T-helper 2 cell (primary cell): ENCODE data around the gene FBXW5.
A peak's percentile ranks its signal among the peaks of the same experiment; 100 is the strongest.

ENCODE experiments used
- DNase-seq, 5 experiments: peaks; one replicate each; pipeline versions ENCODE4 v3.0.0 to v3.0.0-alpha.2; 2012 to 2022

FBXW5 gene

DNA sequence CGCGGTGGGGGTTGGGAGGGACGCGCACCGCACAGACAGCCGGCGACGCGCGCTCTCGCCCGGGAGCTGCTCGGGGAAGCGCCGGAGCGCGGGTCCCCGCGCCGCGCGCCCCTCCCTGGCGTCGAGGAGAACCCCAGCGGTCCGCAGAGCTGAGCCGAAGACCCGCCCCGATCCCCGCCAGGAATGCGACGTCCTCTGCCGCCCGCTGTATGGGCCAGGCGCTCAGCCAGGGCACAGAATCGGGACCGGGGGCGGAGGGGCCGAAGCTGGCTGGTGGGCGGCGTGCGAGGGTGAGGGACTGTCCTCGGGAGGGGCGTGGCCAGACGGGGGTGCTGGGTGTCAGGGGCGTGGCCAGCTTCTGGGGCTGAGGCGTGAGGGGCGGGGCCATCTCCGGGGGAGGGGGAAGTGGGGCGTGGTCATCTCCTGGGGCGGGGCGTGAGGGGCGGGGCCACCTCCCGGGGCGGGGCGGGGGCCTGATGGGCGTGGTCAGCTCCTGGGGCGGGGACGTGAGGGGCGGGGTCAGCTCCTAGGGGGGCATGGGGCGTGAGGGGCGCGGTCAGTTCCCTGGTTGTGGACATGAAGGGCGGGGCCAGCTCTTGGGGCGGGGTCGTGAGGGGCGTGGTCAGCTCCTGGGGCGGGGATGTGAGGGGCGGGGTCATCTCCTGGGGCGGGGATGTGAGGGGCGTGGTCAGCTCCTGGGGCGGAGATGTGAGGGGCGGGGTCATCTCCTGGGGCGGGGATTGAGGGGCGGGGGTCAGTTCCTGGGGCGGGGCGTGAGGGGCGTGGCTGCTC lies 33.7 kb upstream of the FBXW5 start:
- DNase-seq, result peak; percentile 45 to 75 (median 70)

DNA sequence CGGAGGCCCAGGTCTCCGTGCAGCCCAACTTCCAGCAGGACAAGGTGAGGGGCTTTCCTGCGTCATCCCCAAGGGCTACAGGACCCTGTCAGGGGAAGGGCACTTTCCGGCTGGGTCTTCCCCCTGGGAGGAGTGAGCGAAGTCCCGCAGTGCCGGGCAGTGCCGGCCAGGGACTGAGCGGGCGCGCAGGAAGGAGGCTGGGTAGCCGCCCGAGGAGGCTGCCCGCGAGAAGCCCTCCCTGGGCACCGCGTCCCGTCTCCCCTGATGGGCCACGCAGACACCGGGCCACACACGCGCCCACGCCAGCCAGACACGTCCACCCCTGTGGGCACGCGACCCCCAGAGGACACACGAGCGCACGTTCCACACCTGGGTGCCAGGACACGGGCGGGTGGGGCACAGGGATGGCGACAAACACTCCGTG lies 33.1 kb upstream of the FBXW5 start:
- DNase-seq, result no peak

DNA sequence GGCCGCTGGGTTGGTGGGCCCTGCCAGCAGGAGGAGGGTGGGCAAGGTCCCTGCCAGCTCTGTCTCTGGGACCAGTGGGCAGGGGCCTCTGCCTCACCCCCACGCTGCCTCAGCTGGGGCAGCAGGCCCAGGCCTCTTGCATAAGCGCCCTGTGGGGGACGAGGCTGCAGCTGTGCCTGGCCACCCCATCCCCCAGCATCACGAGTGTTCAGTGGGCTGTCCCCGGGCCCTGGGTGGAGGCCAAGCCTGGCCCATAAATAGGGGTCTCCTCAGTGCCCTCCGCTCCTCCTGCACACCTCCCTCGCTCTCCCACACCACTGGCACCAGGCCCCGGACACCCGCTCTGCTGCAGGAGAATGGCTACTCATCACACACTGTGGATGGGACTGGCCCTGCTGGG lies 32.7 kb upstream of the FBXW5 start, which contains the start of gene PTGDS:
Gene PTGDS (plus strand): TSS at position 282 of the 400 bp plus-strand sequence. CDS start 75 bp downstream, at position 357.
- DNase-seq, result no peak

DNA sequence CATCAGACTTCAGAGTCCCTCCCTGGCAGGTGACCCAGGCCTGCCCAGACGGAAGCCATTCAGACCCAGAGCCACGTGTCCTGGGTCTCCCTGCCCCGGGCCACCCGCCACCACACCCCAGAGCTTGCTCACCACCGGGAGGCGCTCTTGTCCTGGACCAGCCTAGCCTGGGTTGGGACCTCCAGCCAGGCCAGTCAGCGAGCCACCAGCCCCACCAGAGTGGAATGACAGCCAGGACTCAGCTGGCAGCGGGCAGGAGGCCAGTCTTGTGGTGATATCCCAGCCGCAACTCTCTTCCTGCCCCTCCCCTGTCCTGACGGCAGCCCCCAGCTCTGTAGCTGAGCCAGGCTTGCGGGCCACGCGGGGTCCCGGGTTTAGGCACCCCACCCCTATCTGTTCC lies 31.1 kb upstream of the FBXW5 start:
- DNase-seq, result peak in 1 of 5 experiments; percentile 19

DNA sequence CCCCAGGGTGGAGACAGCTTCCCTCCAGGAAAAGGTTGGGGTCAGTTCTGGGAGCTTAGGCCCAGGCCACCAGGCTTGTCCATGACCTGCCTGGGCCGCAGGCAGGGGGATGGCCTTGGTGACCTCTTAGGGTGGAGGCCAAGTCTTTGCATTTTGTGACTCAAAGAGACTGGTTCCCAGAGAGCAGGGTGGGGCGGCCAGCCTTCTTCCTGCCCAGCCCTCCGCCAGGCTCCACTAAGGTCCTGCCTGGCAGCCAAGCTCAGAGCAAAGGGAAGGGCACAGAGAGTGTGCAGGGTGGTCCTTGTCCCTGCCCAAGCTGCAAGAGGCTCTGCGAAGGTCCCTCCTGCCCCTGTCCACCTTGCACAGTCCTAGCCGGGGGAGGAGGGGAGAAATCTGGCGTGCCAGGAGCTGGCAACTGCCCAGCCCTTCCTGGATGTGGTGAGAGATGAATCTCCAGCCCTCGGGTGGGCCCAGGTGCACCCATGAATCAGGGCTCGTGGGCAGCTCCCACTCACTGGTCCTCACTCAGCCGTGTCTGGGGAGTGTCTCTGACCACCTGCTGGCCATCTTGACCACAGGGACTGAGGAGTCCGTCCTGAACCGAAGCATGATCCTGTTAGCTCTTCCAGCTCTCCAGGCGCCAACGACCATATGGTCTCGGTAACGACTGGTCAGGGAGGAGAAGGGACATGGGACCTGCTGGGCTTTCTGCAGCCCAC lies 30.4 kb upstream of the FBXW5 start:
- peak in 1 of 5 experiments; percentile 23 for DNase-seq

DNA sequence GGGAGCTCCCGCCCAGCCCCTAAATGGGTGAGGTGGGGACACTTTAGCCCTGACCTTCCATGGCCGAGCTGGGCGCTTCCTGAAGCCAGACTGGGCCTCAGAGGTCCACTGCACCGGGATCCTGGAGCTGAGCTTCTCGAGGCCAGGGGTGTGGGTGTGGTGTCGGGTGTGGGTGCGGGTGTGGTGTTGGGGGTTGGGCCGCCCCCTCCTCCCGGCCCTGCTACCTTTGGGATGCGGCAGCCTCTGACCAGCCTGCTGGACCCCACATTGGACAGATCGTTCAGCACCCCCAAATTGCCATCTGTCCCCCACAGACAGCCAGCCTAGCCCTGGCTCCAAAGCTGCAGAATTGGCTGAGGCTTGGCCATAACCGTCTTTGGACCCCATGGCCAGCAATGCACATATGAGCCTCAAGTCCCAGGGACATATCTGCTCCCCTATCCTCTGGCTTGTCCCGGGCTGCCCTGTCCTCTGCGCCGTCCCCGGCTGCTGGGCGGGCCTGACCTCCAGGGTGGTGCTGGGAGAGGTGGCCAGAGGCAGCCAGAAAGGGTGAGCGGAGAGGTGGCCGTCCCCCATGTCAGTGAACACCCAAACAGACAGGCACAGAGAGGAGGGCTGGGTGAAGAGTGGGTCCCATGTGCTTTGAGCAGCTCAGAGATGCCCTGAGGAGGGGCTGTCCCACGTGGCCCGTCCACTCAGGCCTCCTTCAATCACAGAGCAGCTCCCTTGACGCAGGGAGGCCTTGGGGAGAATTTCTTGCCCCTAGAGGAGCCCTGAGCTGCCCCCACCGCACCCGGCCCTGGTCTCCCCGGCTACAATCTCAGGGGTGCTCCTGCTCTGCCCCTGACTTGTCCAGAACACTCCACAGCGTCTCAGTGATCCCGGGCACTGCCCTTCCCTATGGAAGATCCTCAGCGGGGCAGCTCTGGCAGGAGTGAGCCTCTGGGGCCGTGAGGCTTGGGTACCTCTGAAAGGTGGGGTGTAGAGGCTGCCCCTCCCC lies 29.4 kb upstream of the FBXW5 start:
- DNase-seq, result no peak

DNA sequence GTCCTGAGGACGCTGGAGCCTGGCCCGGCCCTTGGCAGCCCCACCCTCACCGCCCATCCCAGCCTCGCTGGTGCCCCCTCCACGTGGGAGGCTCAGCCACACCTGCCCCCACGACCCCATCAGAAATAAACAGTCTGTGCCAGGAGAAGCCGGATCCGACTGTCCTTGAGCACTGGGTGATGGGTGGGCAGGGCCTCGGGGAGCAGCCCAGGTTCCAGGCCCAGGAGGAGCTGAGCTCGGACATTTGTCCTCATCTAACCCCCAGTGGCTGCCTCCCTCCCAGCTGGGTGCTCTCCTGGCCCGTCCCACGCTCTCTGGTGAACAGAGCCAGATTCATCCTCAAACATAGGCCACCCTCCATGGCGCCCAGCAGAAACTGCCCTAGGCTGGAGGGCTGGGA lies 28.2 kb upstream of the FBXW5 start:
- no peak for DNase-seq

DNA sequence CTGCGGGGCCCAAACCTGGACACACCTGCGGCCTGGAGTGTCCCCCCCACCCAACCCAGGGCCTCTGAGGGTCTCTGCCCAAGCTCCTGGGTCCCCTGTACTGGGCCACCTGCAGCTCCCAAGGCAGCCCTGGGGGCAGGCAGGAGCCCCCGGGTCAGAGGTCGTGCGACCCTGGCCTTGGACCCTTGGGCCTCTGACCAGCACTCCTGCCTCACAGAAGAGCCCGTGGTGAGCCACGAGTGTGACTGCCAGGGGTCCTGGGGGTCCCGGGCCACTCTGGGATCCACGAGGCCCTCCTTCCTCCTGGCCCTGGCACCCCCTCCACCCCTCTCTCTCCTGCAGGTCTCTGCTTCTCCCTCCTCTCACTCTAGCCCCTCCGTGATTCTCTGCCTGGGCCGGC lies 27.8 kb upstream of the FBXW5 start:
- DNase-seq, result no peak

DNA sequence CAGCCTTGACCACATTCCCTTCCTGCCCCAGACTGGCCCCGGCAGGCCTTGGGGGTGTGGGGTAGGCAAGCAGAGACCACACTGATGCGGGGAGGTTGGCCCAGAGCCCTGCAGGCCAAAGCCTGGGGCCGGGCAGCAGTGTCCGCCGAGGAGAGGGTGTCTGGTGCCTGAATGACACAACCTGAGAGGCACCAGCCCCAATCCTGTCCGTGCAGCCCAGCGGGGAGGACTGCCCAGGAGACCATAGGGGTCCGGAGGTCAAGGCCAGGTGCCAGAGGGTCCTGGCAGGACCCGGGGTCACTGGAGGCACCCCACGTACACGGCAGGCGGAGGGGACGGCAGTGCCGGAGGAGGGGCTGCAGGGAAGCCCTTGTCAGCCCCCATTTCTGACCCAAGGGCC lies 27.2 kb upstream of the FBXW5 start:
- no peak for DNase-seq

DNA sequence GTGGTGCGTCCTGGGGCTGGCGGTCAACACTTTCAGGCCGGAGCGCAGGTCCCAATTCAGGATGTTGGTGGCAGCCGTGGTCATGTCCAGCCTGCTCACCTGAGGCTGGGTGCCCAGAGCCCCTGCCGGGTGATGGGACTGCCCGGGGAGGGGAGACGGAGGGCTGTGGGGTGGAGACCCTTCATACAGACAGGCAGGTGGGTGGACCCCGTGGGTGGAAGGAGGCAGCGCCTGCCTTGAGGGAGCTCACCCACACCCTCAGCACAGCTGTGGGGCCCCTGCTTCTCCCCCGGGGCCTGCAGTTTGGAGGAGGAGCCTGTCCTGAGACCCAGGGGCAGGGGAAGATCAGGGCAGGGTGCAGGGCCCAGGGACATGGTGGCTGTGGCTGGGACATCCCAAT lies 25.8 kb upstream of the FBXW5 start:
- no peak for DNase-seq

DNA sequence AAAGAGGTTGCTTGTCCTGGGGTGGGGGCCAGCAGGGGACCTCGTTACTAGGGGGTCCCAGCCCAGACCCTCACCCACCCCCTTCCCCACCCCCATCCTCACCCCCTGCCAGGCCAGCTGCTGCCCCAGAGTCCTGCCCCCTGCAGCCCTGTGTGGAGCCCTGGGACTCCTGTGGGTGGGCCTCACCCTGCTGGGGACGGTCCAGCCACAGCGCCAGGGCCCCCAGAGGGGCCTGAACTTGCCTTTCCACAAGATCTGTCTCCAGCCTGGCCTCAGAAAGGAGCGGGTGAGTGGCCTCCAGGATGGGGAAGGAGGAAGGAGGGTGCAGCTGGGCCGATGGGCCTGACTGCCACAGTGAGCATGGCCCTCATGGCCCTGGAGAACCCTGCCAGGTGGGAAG lies 25.2 kb upstream of the FBXW5 start:
- no peak for DNase-seq

DNA sequence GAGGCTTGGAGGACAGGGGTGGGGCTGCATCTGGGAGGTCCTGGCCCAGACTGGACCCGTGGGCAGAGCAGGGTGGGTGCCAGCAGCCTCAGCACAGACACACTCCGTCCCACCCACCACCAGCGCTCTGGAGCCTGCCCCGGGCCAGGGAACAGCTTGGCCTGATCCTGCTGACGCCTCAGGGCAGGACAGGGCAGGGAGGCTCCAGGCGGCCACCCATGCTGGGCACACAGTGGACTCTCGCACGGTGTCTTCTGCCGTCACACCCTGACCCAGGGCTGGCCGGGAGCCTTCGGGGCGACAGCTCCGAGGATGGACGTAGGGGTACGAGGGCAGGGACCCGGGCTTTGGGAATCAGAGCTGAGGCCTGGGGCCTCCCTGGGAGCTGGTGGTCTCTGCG lies 24.6 kb upstream of the FBXW5 start:
- no peak for DNase-seq

DNA sequence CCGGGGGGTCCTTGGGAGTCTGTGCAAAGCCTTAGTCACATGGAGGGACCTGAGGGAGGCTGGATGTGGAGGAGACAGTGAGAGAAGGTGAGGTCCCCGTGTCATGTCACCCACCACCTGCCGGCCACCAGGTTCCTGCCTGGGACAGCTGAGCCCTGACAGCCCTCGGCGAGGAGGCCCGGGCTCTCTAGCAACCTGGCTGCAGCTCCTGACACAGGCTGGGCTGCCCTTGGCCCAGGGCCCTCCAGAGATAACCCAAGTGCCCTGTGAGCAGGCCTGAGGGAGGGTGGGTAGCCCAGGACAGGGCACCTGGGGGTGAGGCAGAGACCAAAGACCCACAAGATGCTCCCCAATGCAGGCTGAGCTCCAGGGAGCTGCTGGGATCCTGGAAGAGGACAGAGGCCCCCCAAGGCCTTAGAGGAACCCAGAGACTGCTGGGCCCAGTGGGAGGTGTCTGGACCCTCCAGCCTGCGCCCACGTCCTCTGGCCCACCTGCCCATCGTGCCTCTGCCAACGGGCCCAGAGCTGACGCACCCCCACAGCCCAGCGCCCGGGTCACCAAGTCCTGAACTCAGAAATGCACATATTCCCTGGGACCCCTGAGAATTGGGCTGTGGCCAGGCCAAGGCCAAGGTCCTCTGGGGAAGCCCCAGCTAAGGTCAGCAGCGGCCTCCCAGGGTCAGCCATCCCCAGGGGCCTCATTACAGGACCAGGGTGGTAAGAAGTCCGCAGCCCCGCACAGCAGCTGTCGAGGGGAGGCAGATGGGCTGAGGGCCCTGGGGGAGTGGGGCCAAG lies 24.0 kb upstream of the FBXW5 start:
- DNase-seq, result no peak

DNA sequence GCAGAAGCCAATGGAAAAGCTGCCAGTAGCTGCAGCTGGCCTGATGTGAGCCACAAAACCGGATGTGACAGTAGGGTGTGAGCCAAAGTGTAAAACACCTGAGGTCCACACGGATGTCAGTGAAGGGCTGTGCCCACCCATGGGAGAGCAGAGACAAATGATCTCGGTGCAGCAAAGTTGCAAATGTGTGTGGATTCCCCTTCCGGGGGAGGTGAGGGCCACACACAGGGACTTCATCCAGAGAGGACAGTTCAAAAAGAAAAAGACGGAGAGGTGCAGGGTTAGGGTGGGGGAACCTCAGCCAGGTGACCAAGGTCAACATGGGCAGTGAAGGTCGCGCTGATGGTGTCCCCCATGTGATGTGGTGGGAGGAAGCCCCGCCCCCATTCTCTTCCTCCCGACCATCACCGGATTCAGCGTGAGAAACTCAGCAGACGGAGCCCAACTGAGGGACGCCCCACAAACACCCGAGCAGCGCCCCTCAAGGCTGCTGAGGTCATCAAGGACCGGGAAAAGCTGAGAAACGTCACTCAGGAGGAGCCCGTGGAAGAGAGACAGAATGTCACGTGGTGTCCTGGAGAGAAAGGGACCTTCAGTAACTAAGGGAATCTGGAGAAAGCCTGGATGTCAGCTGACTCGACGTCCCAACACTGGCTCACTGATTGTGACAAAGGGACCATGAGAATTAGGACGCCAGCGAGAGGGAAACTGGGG lies 21.4 kb upstream of the FBXW5 start:
- DNase-seq, result peak in 2 of 5 experiments; percentile 63 to 76

DNA sequence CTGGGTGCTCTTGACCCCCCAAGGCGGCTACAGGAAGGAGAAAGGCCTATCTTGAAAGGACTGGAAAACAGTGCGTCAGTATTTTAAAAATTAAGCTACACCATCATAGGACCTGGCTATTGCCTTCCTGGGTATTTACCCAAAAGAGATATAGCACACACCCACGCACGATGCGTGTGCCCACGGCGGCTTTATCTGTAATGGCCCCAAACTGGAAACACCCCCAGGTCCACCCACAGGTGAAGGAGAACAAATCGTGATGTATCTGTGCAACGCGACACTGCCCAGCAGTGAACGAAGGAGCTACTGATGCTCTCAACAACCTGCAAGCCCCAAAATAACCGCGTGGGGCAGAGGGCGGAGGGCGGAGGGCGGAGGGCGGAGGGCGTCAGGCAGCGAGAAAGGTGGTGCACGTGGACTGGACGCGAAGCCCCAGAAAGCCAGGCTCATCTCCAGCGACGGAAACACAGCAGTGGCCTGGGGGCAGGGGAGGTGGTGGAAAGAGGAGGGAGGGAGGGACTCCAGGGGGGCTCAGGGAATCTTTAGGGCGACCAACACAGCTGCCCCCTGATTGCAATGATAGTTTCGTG lies 20.4 kb upstream of the FBXW5 start:
- DNase-seq, result no peak

DNA sequence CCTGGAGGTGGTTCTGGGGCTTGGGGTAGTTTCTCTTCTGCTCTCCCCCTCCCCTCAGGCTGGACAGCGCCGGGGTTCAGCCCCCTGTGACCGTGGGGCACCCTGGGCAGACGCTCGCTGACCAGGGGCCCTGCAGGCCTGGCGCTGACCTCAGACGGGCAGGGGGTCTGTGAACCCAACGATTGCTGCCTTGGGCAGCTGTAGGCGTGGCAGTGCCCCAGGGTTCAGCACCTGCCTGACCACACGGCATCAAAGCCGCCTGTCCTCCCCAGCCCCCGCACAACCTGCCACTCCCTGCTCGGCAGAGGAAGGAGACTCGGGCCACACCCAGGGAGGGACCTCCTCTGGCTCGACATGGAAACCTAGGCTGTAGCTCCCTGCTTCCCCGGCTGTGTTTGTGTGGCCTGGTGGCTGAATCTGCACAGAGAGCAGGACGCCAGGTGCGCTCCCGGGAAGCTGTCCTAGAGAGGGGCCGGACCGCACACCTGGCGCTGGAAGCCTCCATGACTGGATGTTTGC lies 19.7 kb upstream of the FBXW5 start:
- no peak for DNase-seq

DNA sequence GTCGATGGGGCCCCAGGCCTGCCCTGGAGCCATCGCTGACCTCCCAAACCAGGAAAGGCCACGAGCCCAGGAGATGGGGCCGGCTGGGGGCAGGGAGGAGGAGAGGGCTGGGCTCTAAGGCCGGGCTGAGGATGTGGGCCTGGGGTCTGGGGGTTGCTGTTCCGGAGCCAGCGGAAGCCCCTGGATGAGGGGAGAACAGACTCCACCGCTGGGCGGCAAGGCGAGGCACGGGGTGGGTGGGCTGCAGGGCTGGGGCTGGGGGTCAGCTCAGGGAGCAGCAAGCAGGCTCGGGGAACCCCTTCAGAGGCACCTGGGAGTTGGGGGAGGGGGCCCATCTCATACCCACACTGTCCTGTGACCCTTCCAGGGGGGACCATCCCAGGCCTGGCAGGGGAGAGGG lies 19.2 kb upstream of the FBXW5 start:
- DNase-seq, result no peak

DNA sequence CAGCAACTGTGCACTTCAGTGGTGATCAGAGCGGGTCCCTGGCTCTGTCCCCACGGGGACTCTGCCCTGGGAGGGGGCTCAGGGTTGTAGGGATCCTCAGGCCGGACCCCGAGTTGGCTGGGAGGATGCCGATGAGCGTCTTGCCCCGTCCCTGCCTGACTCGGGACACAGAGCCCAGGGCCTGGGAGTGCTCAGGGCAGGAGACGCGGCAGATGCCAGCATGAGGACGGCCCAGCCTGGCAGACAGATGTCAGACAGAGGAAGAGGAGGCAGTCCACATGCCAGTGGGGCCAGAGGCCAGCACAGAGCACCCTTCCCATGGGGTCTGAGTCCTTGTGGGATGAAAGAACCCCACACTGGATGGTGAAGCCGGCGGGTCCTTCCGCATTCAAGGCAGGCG lies 18.8 kb upstream of the FBXW5 start:
- DNase-seq, result no peak

DNA sequence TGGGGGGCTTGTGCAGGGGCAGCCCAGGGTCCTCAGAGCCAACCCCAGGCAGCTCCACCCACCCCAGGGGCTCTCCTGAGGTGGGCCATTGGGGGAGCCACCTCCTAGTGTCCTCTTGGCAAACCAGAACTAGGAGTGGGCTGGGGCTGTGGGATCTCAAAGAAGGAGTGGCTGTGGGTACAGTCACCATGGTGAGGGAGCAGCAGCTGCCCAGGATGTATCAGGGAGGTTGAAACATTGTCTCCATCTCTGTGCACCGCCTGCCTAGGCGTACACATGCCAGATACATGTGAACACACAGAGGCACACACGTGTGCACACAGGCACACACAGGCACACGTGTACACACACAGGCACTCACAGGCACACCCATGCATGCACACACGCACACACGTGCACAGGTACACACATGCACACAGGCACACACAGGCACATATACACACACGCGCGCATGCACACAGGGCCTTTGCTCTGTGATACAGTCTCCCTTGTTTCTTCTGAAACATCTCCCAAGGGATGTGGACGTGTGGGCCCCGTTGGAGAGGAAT lies 18.2 kb upstream of the FBXW5 start:
- DNase-seq, result no peak

DNA sequence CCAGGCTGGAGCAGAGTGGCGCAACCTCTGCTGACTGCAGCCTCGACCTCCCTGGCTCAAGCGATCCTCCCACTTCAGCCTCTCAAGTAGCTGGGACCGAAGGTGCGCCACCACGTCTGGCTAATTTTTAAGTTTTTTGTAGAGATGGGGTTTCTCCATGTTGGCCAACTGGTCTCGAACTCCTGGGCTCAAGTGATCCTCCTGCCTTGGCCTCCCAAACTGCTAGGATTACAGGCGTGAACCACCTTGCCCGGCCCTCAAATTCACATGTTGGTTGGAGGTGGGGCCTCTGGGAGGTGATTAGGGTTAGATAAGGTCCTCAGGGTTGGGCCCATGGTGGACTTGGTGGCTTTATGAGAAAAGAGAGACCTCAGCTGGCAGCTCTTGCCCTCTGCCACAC lies 17.6 kb upstream of the FBXW5 start:
- DNase-seq, result no peak
